GM12892 (cell line): ENCODE results near the gene STAM2.
"Not testable (repeated sequence)": the region's sequence is repeated elsewhere in the genome, so short reads cannot be mapped to it uniquely, and the experiment has no call there.

Experiments used
- POLR2A ChIP-seq: IDR thresholded peaks from 2 replicates; pipeline ENCODE4 v1.6.1; 2011; ENCODE audit warnings: low read depth, low read length, control low read depth
- POLR2AphosphoS5 ChIP-seq: IDR thresholded peaks from 2 replicates; pipeline ENCODE4 v1.6.1; 2011; ENCODE audit warnings: low read depth, low read length, control low read depth
- TAF1 ChIP-seq: IDR thresholded peaks from 2 replicates; pipeline ENCODE4 v1.6.1; 2011; ENCODE audit warnings: low read depth, mild to moderate bottlenecking, control low read depth, low read length, borderline replicate concordance

DNA sequence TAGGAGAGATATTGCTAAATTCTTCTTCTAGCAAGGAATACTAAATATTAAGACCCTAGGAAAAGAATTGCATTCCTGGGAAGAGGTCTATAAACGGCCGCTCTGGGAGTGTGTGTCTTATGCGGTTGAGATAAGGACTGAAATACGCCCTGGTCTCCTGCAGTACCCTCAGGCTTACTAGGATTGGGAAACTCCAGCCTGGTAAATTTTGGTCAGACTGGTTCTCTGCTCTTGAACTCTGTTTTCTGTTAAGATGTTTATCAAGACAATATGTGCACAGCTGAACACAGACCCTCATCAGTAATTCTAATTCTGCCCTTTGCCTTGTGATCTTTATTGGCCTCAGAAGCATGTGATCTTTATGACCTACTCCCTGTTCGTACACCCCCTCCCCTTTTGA lies 11.9 kb downstream of the STAM2 start:
- not testable (repeated sequence) for TF ChIP-seq POLR2AphosphoS5, POLR2A, TAF1
